SK-N-SH (cell line): Measurements from ENCODE around the gene PRPSAP2. TPM values are rescaled to one million over a fixed set of nuclear protein-coding genes. Genes with fewer than 3 reads are reported as not detected.
"Not testable (repeated sequence)": the region's sequence is repeated elsewhere in the genome, so short reads cannot be mapped to it uniquely, and the experiment has no call there.

Source experiments
- CTCF ChIA-PET: fragments of 300-600, 350-600 bp; formaldehyde crosslinking; extraction: SDS; loops from one replicate; lab custom pipeline; 2021; lab: Yijun Ruan, JAX
- POLR2A ChIA-PET: fragments of 350-600 bp; sonication (Branson Sonifier 250); formaldehyde crosslinking; extraction: SDS; loops from one replicate; lab custom pipeline; 2020; ENCODE audit warnings: antibody characterized with exemption, inconsistent platforms; lab: Yijun Ruan, JAX
- DNase-seq: peaks from one replicate; pipeline ENCODE4 v3.0.0; 2012
- H2AFZ ChIP-seq: fragments of 200-600 bp; sonication (generic); 2 replicates; pipeline ENCODE4 v1.8.1; 2016; ENCODE audit warnings: antibody characterized with exemption, mild to moderate bottlenecking, low read depth
- H3F3A ChIP-seq: fragments of 200-600 bp; sonication (generic); replicated peaks from 2 replicates; pipeline ENCODE3; 2016; ENCODE audit warnings: antibody characterized with exemption, mild to moderate bottlenecking; ENCODE audit not compliant: insufficient read depth
- H3K27ac ChIP-seq, 2 experiments: fragments of 200-500 bp in 1 of 2; fragments of 200-600 bp in 1 of 2; sonication (Bioruptor generic) in 1 of 2; sonication (generic), shearing (Covaris generic) in 1 of 2; 2 replicates each; pipeline versions ENCODE4 v1.5.1 to v1.6.1; 2014 to 2016; ENCODE audit warnings: low read depth in 2 of 2, inconsistent platforms in 1 of 2, low read length in 1 of 2, mild to moderate bottlenecking in 1 of 2, mixed read lengths in 1 of 2
- H3K27me3 ChIP-seq: fragments of 200-600 bp; sonication (generic), shearing (Covaris generic); 2 replicates; pipeline ENCODE4 v1.6.1; 2016; ENCODE audit warnings: mixed run types; ENCODE audit not compliant: insufficient read depth
- H3K36me3 ChIP-seq, 2 experiments: fragments of 200-500 bp in 1 of 2; fragments of 200-600 bp in 1 of 2; sonication (Bioruptor generic) in 1 of 2; sonication (generic) in 1 of 2; replicated peaks in 1 of 2; 2 replicates each; pipeline versions ENCODE3 to v1.5.1; 2014 to 2016; ENCODE audit warnings: low read length in 1 of 2, mild to moderate bottlenecking in 1 of 2; ENCODE audit not compliant: insufficient read depth in 2 of 2, control insufficient read depth in 1 of 2
- H3K4me1 ChIP-seq, 2 experiments: fragments of 200-500 bp in 1 of 2; fragments of 200-600 bp in 1 of 2; sonication (Bioruptor generic) in 1 of 2; sonication (generic), shearing (Covaris generic) in 1 of 2; 2 replicates each; pipeline versions ENCODE4 v1.5.1 to v1.6.1; 2014 to 2016; ENCODE audit warnings: low read depth in 1 of 2, low read length in 1 of 2, mixed run types in 1 of 2; ENCODE audit not compliant: insufficient read depth in 2 of 2, control insufficient read depth in 1 of 2
- H3K4me2 ChIP-seq: fragments of 200-600 bp; sonication (generic), shearing (Covaris generic); 2 replicates; pipeline ENCODE4 v1.6.1; 2017; ENCODE audit warnings: mixed run types
- H3K4me3 ChIP-seq, 2 experiments: fragments of 200-500 bp in 1 of 2; fragments of 200-600 bp in 1 of 2; sonication (Bioruptor generic) in 1 of 2; sonication (generic), shearing (Covaris generic) in 1 of 2; 2 replicates each; pipeline versions ENCODE4 v1.5.1 to v1.8.1; 2014 to 2016; ENCODE audit warnings: low read depth in 2 of 2, inconsistent platforms in 1 of 2, low read length in 1 of 2, mild to moderate bottlenecking in 1 of 2, mixed read lengths in 1 of 2, moderate library complexity in 1 of 2
- H3K79me2 ChIP-seq: fragments of 200-600 bp; sonication (generic); 2 replicates; pipeline ENCODE4 v1.8.1; 2017; ENCODE audit warnings: mild to moderate bottlenecking; ENCODE audit not compliant: insufficient read depth
- H3K9ac ChIP-seq: fragments of 200-600 bp; sonication (generic); 2 replicates; pipeline ENCODE4 v1.6.1; 2017; ENCODE audit warnings: mixed run types
- H3K9me2 ChIP-seq: fragments of 200-600 bp; sonication (generic); 2 replicates; pipeline ENCODE4 v1.6.1; 2017; ENCODE audit warnings: mixed run types
- H3K9me3 ChIP-seq: fragments of 200-600 bp; sonication (generic); 2 replicates; pipeline ENCODE4 v1.6.1; 2017; ENCODE audit warnings: mixed run types, mild to moderate bottlenecking, moderate library complexity
- H4K20me1 ChIP-seq: fragments of 200-600 bp; sonication (generic); 2 replicates; pipeline ENCODE4 v1.6.1; 2017; ENCODE audit warnings: mild to moderate bottlenecking, mixed run types; ENCODE audit not compliant: insufficient read depth
- CTCF ChIP-seq: fragments of 200-600 bp; sonication (generic); IDR thresholded peaks from 2 replicates; pipeline ENCODE4 v1.6.1; 2017; ENCODE audit warnings: antibody characterized with exemption, mild to moderate bottlenecking, moderate library complexity
- RAD21 ChIP-seq: IDR thresholded peaks from 2 replicates; pipeline ENCODE4 v1.6.1; 2012; ENCODE audit warnings: mild to moderate bottlenecking, low read length
- SMC3 ChIP-seq: IDR thresholded peaks from 2 replicates; pipeline ENCODE4 v1.6.1; 2012; ENCODE audit warnings: low read depth, low read length, improper control_type of control experiment
- WGBS: methylation state at CpG from one replicate; pipeline ENCODE4 v1.1.6; 2017; ENCODE audit warnings: low lambda C conversion rate; 5-methylcytosine and 5-hydroxymethylcytosine counted together
- polyA plus RNA-seq, 3 experiments: library from polyadenylated mRNA; depleted of rRNA; stranded (reverse); fragments of >200 nt; gene quantifications; 2 replicates each; pipeline ENCODE4 v1.2.3, GENCODE V29; 2012

The PRPSAP2 gene
- polyA plus RNA-seq, 1 of the 3 experiments (the other 2 are of a cell fraction): 27.6 TPM

- H4K20me1 ChIP-seq, H3K36me3 ChIP-seq, H3K9ac ChIP-seq, H3K4me2 ChIP-seq, H3K4me3 ChIP-seq, H3K9me2 ChIP-seq, H3F3A ChIP-seq, H3K27ac ChIP-seq, POLR2A ChIA-PET, H3K9me3 ChIP-seq, H3K4me1 ChIP-seq, H3K27me3 ChIP-seq, H3K79me2 ChIP-seq: not testable (repeated sequence)
- WGBS: 41% methylated on average over 8 of the region's 9 CpGs
- peak; percentile 37 for TF ChIP-seq SMC3
- TF ChIP-seq RAD21: peak; percentile 64
- peak; percentile 80 for TF ChIP-seq CTCF
- H2AFZ ChIP-seq: 0 out of 2 replicates have a peak overlapping the region, but pooled peaks have one; percentile 22
- DNase-seq: peak; percentile 37
- CTCF ChIA-PET: interaction anchor here (1.0 to 1.1 kb wide), 2 partner anchors 144 to 188 kb away, joined by 3 to 4 read pairs; partner anchors contain the start of gene FAM83G
Measured at GRCh38 chr17:18816489-18817371, 41.2 kb upstream of the PRPSAP2 start.

GRCh38 chr17:18821430-18821829, 36.5 kb upstream of the PRPSAP2 start:
- H3K27ac ChIP-seq, POLR2A ChIA-PET, H3K9me2 ChIP-seq, H2AFZ ChIP-seq, H3F3A ChIP-seq, H3K9ac ChIP-seq, DNase-seq, H3K4me3 ChIP-seq, H3K4me1 ChIP-seq, H3K79me2 ChIP-seq, H3K4me2 ChIP-seq, H3K36me3 ChIP-seq, CTCF ChIA-PET, H4K20me1 ChIP-seq, H3K9me3 ChIP-seq, H3K27me3 ChIP-seq: not testable (repeated sequence)
- WGBS: 64% methylated on average over 2 of the region's 3 CpGs

GRCh38 chr17:18827613-18828012, 30.3 kb upstream of the PRPSAP2 start:
- H2AFZ ChIP-seq, POLR2A ChIA-PET, H4K20me1 ChIP-seq, H3K27me3 ChIP-seq, CTCF ChIA-PET, H3K9me3 ChIP-seq, H3K4me1 ChIP-seq, H3K79me2 ChIP-seq, H3K36me3 ChIP-seq, H3K4me3 ChIP-seq, H3K4me2 ChIP-seq, H3K9me2 ChIP-seq, H3K27ac ChIP-seq, DNase-seq, H3F3A ChIP-seq, H3K9ac ChIP-seq: not testable (repeated sequence)
- no CpG with 5 or more reads among the region's 1 CpG for WGBS
